Renal pelvis (tissue), 4 donors: ENCODE measurements around the gene TESMIN. TPM values are rescaled to one million over a fixed set of nuclear protein-coding genes. Genes with fewer than 3 reads are reported as not detected.

Source experiments
- DNase-seq: peaks from one replicate; pipeline ENCODE4 v3.0.0-alpha.2; 2013
- polyA plus RNA-seq, 3 donors: library from polyadenylated mRNA; unstranded; fragments of 120-200 nt; gene quantifications; one replicate each; pipeline ENCODE4 v1.2.1, GENCODE V29; 2013; ENCODE audit not compliant: insufficient read length in 3 of 3

TESMIN gene
- polyA plus RNA-seq, 3 donors = 17.0 to 21.5 (median 21.3) TPM

GRCh38 chr11:68714060-68714856 lies 37.1 kb downstream of the TESMIN start:
- DNase-seq = peak; percentile 57

- no peak for DNase-seq
These were observed 40.2 kb downstream of the TESMIN start for GRCh38 chr11:68711114-68711513.

GRCh38 chr11:68710409-68710808 lies 40.9 kb downstream of the TESMIN start:
- no peak for DNase-seq

GRCh38 chr11:68709062-68709461 lies 42.3 kb downstream of the TESMIN start:
- DNase-seq = no peak

- no peak for DNase-seq
These were observed 43.8 kb downstream of the TESMIN start for GRCh38 chr11:68707527-68707926.

- no peak for DNase-seq
These were observed 46.4 kb downstream of the TESMIN start for GRCh38 chr11:68704887-68705286.

GRCh38 chr11:68698993-68699392 lies 52.3 kb downstream of the TESMIN start:
- DNase-seq = no peak

- DNase-seq = no peak
These were observed 55.8 kb downstream of the TESMIN start for GRCh38 chr11:68695531-68695930.

GRCh38 chr11:68694431-68695297 lies 56.7 kb downstream of the TESMIN start:
- no peak for DNase-seq

- DNase-seq = no peak
These were observed 57.8 kb downstream of the TESMIN start for GRCh38 chr11:68693484-68693882.

- DNase-seq = no peak
These were observed 58.3 kb downstream of the TESMIN start for GRCh38 chr11:68692871-68693483.

GRCh38 chr11:68692115-68692514 lies 59.2 kb downstream of the TESMIN start:
- no peak for DNase-seq

- no peak for DNase-seq
These were observed 59.9 kb downstream of the TESMIN start for GRCh38 chr11:68691402-68691784.

- no peak for DNase-seq
These were observed 60.5 kb downstream of the TESMIN start for GRCh38 chr11:68690671-68691401.

- no peak for DNase-seq
These were observed 61.3 kb downstream of the TESMIN start for GRCh38 chr11:68689737-68690625.

GRCh38 chr11:68688881-68689280 lies 62.4 kb downstream of the TESMIN start:
- no peak for DNase-seq

GRCh38 chr11:68687986-68688385 lies 63.3 kb downstream of the TESMIN start:
- no peak for DNase-seq

- no peak for DNase-seq
These were observed 64.0 kb downstream of the TESMIN start for GRCh38 chr11:68687311-68687710.

GRCh38 chr11:68686486-68686885 lies 64.8 kb downstream of the TESMIN start:
- no peak for DNase-seq

- DNase-seq = no peak
These were observed 65.5 kb downstream of the TESMIN start for GRCh38 chr11:68685656-68686380.
